Ovary (tissue), 3 donors: Measurements from ENCODE around the gene ZNF532.

ENCODE experiments used
- CTCF ChIP-seq, 3 donors: fragments of 450-650 bp in 2 of 3; fragments of 200-600 bp in 1 of 3; IDR thresholded peaks; one replicate each; pipeline versions ENCODE4 v1.5.1 to v1.8.0; 2016 to 2022; ENCODE audit warnings: antibody characterized with exemption in 3 of 3, mild to moderate bottlenecking in 1 of 3
- EP300 ChIP-seq: sonication (generic); formaldehyde crosslinking; IDR thresholded peaks from one replicate; pipeline ENCODE4 v1.6.1; 2017; ENCODE audit warnings: antibody characterized with exemption
- POLR2A ChIP-seq: fragments of 450-650 bp; IDR thresholded peaks from one replicate; pipeline ENCODE4 v1.6.1; 2017; ENCODE audit warnings: antibody characterized with exemption, mild to moderate bottlenecking, moderate library complexity
- donor health status: DM: no; HTN: no; CAD: no.

GRCh38 chr18:58882686-58883085 lies 18.0 kb downstream of the ZNF532 start:
- no peak for TF ChIP-seq CTCF (IDR thresholded peaks at IDR 0.05)
- no peak for TF ChIP-seq POLR2A
- TF ChIP-seq EP300: no peak
